ENCODE measurements around the gene SACM1L. TPM values are rescaled to one million over a fixed set of nuclear protein-coding genes. Genes with fewer than 3 reads are reported as not detected.

Gene SACM1L
- total and polyA plus RNA-seq, 2 of the 8 experiments (the other 6 are each of a cell fraction or from before 2014, with no cell fraction given): 20.1 to 61.0 TPM

GRCh38 chr3:45730409-45731154, 41.4 kb downstream of the SACM1L start (continued):
- no peak for TF ChIP-seq YY1 (IDR thresholded peaks at IDR 0.05; ENCODE audit: low read depth, low read length)
- TF ChIP-seq POLR2AphosphoS5 (IDR thresholded peaks at IDR 0.05; ENCODE audit: low read depth, low read length): no peak
- no peak for TF ChIP-seq USF2 (IDR thresholded peaks at IDR 0.05; ENCODE audit: low read length)
- no peak for TF ChIP-seq ZNF274 (IDR thresholded peaks at IDR 0.05; ENCODE audit: borderline replicate concordance, extremely low read depth, low read length)

All from H1 (cell line).